Mesothelial cell of epicardium (in vitro differentiated cells): ENCODE data around the gene COL5A1. TPM values are rescaled to one million over a fixed set of nuclear protein-coding genes. Genes with fewer than 3 reads are reported as not detected.
A peak's percentile ranks its signal among the peaks of the same experiment; 100 is the strongest.

Experiments used
- DNase-seq, 2 experiments: peaks; one replicate each; pipeline ENCODE4 v3.0.0; 2021; ENCODE audit warnings: low spot score in 2 of 2; ENCODE audit not compliant: unreplicated experiment in 2 of 2
- H3K27ac Mint-ChIP-seq: 2 replicates; pipeline ENCODE4 v1.8.0; 2021; ENCODE audit warnings: mixed read lengths
- H3K27me3 Mint-ChIP-seq: 2 replicates; pipeline ENCODE4 v1.8.0; 2021; ENCODE audit warnings: low read depth, mixed read lengths
- H3K36me3 Mint-ChIP-seq: 2 replicates; pipeline ENCODE4 v1.8.0; 2021; ENCODE audit warnings: mixed read lengths
- H3K4me1 Mint-ChIP-seq: 2 replicates; pipeline ENCODE4 v1.8.0; 2021; ENCODE audit warnings: mixed read lengths
- H3K4me3 Mint-ChIP-seq: 2 replicates; pipeline ENCODE4 v1.8.0; 2021; ENCODE audit warnings: mild to moderate bottlenecking, moderate library complexity, mixed read lengths
- H3K9me3 Mint-ChIP-seq: 2 replicates; pipeline ENCODE4 v1.8.0; 2021; ENCODE audit warnings: mixed read lengths
- total RNA-seq: library from RNA; stranded (reverse); gene quantifications from 3 replicates; pipeline ENCODE4 v1.2.1, GENCODE V29; 2021
- TF ChIP-seq, protein P1 (sequence below): fragments of 200-600 bp; sonication (generic); IDR thresholded peaks from one replicate; pipeline ENCODE4 v1.5.0; 2021; ENCODE audit warnings: antibody characterized with exemption; ENCODE audit not compliant: unreplicated experiment

COL5A1 gene
- total RNA-seq, 1 donor from 2014 or later, result 605 TPM

DNA sequence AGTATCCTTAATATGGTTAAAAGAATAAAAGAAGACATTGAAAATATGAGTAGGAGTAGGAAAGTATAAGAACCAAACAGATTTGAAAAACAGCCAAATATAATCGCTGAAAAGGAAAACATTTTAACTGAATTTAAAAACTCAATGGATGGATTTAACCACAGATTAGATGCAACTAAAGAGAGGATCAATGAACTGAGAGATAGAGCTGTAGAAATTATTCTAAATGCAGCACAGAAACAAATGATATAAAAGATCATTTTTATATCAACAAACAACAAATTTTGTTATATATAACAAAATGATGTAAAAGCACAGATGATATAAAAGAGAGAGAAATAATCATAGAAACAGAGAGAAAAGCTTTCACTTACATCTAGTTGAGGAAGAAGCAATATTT is 29.3 kb upstream of the COL5A1 start:
- Mint-ChIP-seq H3K36me3 (peaks cover 10% of the 10 kb centered on the region), H3K4me3 (no peak overlapping the region), H3K9me3 (peaks cover 27% of the 10 kb centered on the region), H3K27ac (no peak overlapping the region), H3K27me3 (no peaks in the 10 kb centered on the region), H3K4me1 (peaks cover 8% of the 10 kb centered on the region)
- DNase-seq, result no peak
- TF ChIP-seq, protein P1, sequence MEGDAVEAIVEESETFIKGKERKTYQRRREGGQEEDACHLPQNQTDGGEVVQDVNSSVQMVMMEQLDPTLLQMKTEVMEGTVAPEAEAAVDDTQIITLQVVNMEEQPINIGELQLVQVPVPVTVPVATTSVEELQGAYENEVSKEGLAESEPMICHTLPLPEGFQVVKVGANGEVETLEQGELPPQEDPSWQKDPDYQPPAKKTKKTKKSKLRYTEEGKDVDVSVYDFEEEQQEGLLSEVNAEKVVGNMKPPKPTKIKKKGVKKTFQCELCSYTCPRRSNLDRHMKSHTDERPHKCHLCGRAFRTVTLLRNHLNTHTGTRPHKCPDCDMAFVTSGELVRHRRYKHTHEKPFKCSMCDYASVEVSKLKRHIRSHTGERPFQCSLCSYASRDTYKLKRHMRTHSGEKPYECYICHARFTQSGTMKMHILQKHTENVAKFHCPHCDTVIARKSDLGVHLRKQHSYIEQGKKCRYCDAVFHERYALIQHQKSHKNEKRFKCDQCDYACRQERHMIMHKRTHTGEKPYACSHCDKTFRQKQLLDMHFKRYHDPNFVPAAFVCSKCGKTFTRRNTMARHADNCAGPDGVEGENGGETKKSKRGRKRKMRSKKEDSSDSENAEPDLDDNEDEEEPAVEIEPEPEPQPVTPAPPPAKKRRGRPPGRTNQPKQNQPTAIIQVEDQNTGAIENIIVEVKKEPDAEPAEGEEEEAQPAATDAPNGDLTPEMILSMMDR, result no peak

DNA sequence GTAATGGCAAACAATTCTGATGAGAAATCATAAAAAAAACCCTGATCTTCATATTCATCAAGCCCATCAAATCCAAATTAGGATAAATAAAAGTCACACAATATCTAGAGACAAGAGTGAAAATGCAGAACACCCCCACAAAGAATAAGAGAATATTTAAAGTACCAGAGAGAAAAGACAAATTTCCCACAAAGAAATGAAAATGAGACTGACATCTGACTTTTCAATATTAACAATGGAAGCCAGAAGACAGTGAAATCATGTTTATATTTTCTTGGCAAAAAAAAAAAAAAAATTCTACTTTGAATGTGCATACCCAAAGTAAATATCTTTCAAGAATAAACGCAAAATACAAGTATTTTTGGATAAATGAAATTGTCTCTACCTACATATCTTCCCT is 28.9 kb upstream of the COL5A1 start:
- TF ChIP-seq, protein P1, result no peak
- DNase-seq, result no peak
- peaks cover 8% of the 10 kb centered on the region for H3K4me1 Mint-ChIP-seq
- no peak overlapping the region for H3K4me3 Mint-ChIP-seq
- H3K27me3 Mint-ChIP-seq, result no peaks in the 10 kb centered on the region
- H3K36me3 Mint-ChIP-seq, result peaks cover 10% of the 10 kb centered on the region
- peaks cover 27% of the 10 kb centered on the region for H3K9me3 Mint-ChIP-seq
- no peak overlapping the region for H3K27ac Mint-ChIP-seq

DNA sequence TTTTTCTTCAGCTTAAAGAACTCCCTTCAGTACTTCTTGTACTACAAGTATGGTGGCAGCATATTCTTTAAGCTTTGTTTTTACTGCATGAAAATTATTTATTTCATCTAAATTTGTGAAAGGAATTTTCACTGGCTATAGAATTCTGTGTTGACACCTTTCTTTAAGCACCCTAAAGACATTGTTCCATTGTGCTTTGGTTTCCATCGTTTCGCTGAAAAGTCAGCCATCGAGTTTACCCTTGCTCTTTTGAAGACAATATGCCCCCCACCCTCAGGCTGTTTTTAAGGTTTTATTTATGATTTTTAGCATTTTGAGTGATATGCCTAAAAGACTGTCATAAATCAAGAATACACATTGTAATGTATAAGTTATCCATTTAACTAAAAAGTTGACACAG is 27.3 kb upstream of the COL5A1 start:
- TF ChIP-seq, protein P1, result no peak
- Mint-ChIP-seq H3K36me3 (peaks cover 10% of the 10 kb centered on the region), H3K27ac (no peak overlapping the region), H3K27me3 (no peaks in the 10 kb centered on the region), H3K4me1 (peaks cover 17% of the 10 kb centered on the region), H3K9me3 (peaks cover 27% of the 10 kb centered on the region), H3K4me3 (no peak overlapping the region)
- DNase-seq, result no peak

DNA sequence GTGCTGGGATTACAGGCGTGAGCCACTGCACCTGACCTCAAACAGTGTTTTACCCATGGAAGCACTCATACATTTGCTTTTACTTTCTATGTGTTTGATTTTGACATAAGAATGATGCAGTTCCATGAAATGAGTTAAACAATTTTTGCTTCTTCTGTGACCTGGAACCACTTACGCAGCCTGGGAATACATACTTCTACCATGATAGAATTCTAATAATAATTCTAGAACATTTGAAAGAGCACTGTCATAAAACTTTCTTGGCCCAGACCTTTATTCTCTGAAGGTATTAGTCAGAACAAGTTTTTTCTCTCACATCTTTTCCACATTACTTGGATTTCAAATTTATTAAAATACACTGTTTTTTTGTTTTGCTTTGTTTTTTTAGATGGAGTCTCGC is 25.3 kb upstream of the COL5A1 start:
- H3K4me3 Mint-ChIP-seq, result no peak overlapping the region
- peaks cover 17% of the 10 kb centered on the region for H3K4me1 Mint-ChIP-seq
- TF ChIP-seq, protein P1, result no peak
- H3K27ac Mint-ChIP-seq, result no peak overlapping the region
- peaks cover 10% of the 10 kb centered on the region for H3K36me3 Mint-ChIP-seq
- no peak for DNase-seq
- peaks cover 27% of the 10 kb centered on the region for H3K9me3 Mint-ChIP-seq
- H3K27me3 Mint-ChIP-seq, result no peaks in the 10 kb centered on the region

DNA sequence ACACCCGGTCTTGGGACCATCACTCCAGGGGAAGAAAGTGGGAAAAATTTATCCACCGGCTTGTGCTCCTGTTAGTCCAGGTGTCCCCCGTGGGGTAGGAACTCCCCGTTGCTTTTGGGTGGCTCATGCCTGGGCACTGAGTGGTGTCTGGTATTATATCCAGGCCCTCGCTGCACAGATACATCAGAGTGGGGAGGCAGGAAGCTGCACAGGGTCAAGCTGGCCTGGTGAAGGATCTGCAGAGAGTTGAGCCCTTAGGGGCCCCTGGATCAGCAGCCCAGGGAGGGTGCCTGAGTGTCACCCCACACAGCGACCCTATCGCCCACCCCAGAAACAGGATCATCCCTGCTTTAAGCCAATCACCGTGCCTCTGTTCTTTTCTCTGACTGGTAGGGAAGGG is 24.4 kb upstream of the COL5A1 start:
- Mint-ChIP-seq H3K4me1 (peaks cover 17% of the 10 kb centered on the region), H3K4me3 (no peak overlapping the region), H3K27me3 (no peaks in the 10 kb centered on the region), H3K27ac (no peak overlapping the region), H3K9me3 (peaks cover 21% of the 10 kb centered on the region), H3K36me3 (peaks cover 5% of the 10 kb centered on the region)
- peak; percentile 5 to 27 for DNase-seq
- TF ChIP-seq, protein P1, result no peak

DNA sequence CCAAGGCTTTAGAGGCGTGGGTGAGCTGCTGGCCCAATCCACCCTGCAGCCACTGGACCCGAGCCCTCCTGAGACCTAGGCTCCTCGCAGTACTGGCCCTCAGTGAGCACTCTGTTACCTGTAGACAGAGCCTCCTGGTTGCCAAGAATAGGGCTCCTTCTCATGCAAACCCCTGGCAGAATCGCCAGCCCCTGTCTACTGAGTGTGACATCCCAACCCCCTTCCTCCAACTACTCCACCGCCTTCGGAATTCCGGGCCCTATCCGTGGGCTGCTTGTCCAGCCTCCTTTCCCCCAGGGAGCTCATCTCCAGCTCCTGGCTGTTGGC is 23.8 kb upstream of the COL5A1 start:
- DNase-seq, result no peak
- peaks cover 17% of the 10 kb centered on the region for H3K4me1 Mint-ChIP-seq
- TF ChIP-seq, protein P1, result no peak
- peak overlapping the region; percentile 79 for H3K27ac Mint-ChIP-seq
- H3K27me3 Mint-ChIP-seq, result no peaks in the 10 kb centered on the region
- H3K36me3 Mint-ChIP-seq, result no peaks in the 10 kb centered on the region
- H3K9me3 Mint-ChIP-seq, result peaks cover 16% of the 10 kb centered on the region
- no peak overlapping the region for H3K4me3 Mint-ChIP-seq
